ENCODE results near the gene PPP1R37. TPM values are rescaled to one million over a fixed set of nuclear protein-coding genes. Genes with fewer than 3 reads are reported as not detected.

The PPP1R37 gene
- total and polyA plus RNA-seq, 4 donors = 1.8 to 10.4 (median 9.3) TPM

DNA sequence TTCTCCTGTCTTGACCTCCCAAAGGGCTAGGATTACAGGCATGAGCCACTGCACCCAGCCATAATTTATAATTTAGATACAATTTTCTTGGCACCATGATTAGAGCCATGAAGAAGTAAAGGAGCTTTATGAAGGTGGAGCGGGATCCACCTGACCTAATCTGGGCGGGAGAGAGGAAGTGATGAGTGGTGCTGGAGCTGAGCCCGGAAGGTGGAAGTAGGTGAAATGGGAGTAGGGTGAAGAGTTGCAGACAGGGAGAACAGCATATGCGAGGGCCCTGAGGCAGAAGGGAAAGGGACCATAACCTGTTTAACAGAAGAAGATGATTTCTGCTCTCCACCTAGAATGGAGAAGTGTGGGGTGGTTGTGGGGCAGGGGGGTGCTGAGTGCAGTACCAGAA, 89.8 kb downstream of the PPP1R37 start:
- Histone ChIP-seq H3K36me3 (ENCODE audit: control insufficient read depth in 4 of 4, insufficient read depth in 3 of 4, low read depth in 1 of 4, low read length in 3 of 4) (peaks cover 0 to 1% (median 0%) of the 10 kb centered on the region in 4 donors), H3K27ac (ENCODE audit: low read depth in 1 of 2, low read length in 2 of 2) (no peak overlapping the region), H3K9me3 (ENCODE audit: control insufficient read depth in 4 of 4, low read length in 3 of 4) (no peaks in the 10 kb centered on the region), H3K9ac (ENCODE audit: low read depth in 1 of 2, low read length in 2 of 2) (no peak overlapping the region), H3K4me3 (ENCODE audit: low read depth in 1 of 3, low read length in 3 of 3) (no peak overlapping the region), H3K27me3 (ENCODE audit: control insufficient read depth in 4 of 4, insufficient read depth in 4 of 4, low read length in 3 of 4) (no peaks in the 10 kb centered on the region), H3K4me1 (ENCODE audit: control insufficient read depth in 4 of 4, insufficient read depth in 4 of 4, low read length in 3 of 4) (peaks cover 3 to 32% (median 19%) of the 10 kb centered on the region in 4 donors)
- DNase-seq (ENCODE audit: low spot score) = no peak
- TF ChIP-seq TAF1 (conservative IDR thresholded peaks at IDR 0.05) (no peak), NR2F2 (IDR thresholded peaks at IDR 0.05) (no peak), FOXA1 (IDR thresholded peaks at IDR 0.05) (no peak)
- TF ChIP-seq, protein P1, sequence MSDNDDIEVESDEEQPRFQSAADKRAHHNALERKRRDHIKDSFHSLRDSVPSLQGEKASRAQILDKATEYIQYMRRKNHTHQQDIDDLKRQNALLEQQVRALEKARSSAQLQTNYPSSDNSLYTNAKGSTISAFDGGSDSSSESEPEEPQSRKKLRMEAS (IDR thresholded peaks at IDR 0.05) = no peak
- TF ChIP-seq, protein P2, sequence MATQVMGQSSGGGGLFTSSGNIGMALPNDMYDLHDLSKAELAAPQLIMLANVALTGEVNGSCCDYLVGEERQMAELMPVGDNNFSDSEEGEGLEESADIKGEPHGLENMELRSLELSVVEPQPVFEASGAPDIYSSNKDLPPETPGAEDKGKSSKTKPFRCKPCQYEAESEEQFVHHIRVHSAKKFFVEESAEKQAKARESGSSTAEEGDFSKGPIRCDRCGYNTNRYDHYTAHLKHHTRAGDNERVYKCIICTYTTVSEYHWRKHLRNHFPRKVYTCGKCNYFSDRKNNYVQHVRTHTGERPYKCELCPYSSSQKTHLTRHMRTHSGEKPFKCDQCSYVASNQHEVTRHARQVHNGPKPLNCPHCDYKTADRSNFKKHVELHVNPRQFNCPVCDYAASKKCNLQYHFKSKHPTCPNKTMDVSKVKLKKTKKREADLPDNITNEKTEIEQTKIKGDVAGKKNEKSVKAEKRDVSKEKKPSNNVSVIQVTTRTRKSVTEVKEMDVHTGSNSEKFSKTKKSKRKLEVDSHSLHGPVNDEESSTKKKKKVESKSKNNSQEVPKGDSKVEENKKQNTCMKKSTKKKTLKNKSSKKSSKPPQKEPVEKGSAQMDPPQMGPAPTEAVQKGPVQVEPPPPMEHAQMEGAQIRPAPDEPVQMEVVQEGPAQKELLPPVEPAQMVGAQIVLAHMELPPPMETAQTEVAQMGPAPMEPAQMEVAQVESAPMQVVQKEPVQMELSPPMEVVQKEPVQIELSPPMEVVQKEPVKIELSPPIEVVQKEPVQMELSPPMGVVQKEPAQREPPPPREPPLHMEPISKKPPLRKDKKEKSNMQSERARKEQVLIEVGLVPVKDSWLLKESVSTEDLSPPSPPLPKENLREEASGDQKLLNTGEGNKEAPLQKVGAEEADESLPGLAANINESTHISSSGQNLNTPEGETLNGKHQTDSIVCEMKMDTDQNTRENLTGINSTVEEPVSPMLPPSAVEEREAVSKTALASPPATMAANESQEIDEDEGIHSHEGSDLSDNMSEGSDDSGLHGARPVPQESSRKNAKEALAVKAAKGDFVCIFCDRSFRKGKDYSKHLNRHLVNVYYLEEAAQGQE (IDR thresholded peaks at IDR 0.05) = no peak
- WGBS = 83% methylated on average over 4 of the region's 4 CpGs

DNA sequence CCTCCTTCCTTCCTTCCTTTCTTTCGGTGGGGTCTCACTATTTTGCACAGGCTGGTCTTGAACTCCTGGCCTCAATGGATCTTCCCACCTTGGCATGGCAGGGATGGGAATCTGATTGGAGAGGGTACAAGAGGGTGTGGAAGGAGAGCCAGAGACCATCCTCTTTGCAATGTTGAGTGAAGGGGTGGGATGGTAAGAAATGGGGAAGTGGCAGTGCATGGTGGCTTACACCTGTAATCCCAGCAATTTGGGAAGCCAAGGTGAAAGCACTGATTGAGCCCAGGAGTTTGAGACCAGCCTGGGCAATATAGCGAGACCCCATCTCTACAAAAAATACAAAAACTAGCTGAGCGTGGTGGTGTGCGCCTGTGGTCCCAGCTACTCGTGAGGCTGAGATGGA, 91.1 kb downstream of the PPP1R37 start:
- H3K36me3 ChIP-seq (ENCODE audit: control insufficient read depth in 4 of 4, insufficient read depth in 3 of 4, low read depth in 1 of 4, low read length in 3 of 4) = peaks cover 0 to 1% (median 0%) of the 10 kb centered on the region in 4 donors
- H3K4me3 ChIP-seq (ENCODE audit: low read depth in 1 of 3, low read length in 3 of 3) = no peak overlapping the region
- 95% methylated on average over 5 of the region's 5 CpGs for WGBS
- H3K27me3 ChIP-seq (ENCODE audit: control insufficient read depth in 4 of 4, insufficient read depth in 4 of 4, low read length in 3 of 4) = no peaks in the 10 kb centered on the region
- no peak overlapping the region for H3K27ac ChIP-seq (ENCODE audit: low read depth in 1 of 2, low read length in 2 of 2)
- H3K9ac ChIP-seq (ENCODE audit: low read depth in 1 of 2, low read length in 2 of 2) = no peak overlapping the region
- TF ChIP-seq RXRA (IDR thresholded peaks at IDR 0.05) = no peak
- no peak for TF ChIP-seq HNF4A (conservative IDR thresholded peaks at IDR 0.05)
- no peak for TF ChIP-seq JUND (IDR thresholded peaks at IDR 0.05)
- no peak for TF ChIP-seq EGR1 (IDR thresholded peaks at IDR 0.05; ENCODE audit: low read depth in 2 of 2)
- TF ChIP-seq FOXA1 (IDR thresholded peaks at IDR 0.05) = no peak
- TF ChIP-seq, protein P2 (IDR thresholded peaks at IDR 0.05) = no peak
- TF ChIP-seq FOXA2 (IDR thresholded peaks at IDR 0.05) = no peak
- no peak for TF ChIP-seq SP1 (IDR thresholded peaks at IDR 0.05)
- TF ChIP-seq TAF1 (conservative IDR thresholded peaks at IDR 0.05) = no peak
- no peak for TF ChIP-seq RAD21 (IDR thresholded peaks at IDR 0.05)
- TF ChIP-seq NR2F2 (IDR thresholded peaks at IDR 0.05) = no peak
- no peak for DNase-seq (ENCODE audit: low spot score)
- peaks cover 3 to 27% (median 19%) of the 10 kb centered on the region in 4 donors for H3K4me1 ChIP-seq (ENCODE audit: control insufficient read depth in 4 of 4, insufficient read depth in 4 of 4, low read length in 3 of 4)
- H3K9me3 ChIP-seq (ENCODE audit: control insufficient read depth in 4 of 4, low read length in 3 of 4) = no peaks in the 10 kb centered on the region
